Measurements from ENCODE around the gene GALNT17.

DNA sequence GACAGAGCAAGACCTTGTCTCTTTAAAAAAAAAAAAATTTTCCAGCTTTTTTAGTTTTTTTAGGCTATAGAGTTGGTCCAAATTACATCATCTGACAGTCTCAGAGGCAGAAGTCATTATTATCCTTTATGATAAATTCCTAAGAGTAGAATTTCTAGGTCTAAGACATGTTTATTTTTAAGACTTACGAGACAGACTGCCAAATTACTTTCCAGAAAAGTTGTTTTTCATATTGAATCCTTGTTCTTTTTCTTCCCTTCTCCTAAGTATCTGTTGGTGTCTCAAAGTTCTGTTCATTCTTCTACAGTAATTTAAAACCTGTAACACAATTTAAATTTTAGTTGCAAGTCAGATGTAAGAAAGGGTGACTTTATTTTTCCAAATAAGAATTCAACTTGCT, 421.4 kb downstream of the GALNT17 start:
- no peak for TF ChIP-seq CTCF (IDR thresholded peaks at IDR 0.05; ENCODE audit: low read depth, low read length)
- TF ChIP-seq EZH2phosphoT487 (IDR thresholded peaks at IDR 0.05; ENCODE audit: low read depth): no peak
